ENCODE measurements around the gene ARL4D.
"Not testable (repeated sequence)": the region's sequence is repeated elsewhere in the genome, so short reads cannot be mapped to it uniquely, and the experiment has no call there.

The ARL4D gene, protein sequence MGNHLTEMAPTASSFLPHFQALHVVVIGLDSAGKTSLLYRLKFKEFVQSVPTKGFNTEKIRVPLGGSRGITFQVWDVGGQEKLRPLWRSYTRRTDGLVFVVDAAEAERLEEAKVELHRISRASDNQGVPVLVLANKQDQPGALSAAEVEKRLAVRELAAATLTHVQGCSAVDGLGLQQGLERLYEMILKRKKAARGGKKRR

DNA sequence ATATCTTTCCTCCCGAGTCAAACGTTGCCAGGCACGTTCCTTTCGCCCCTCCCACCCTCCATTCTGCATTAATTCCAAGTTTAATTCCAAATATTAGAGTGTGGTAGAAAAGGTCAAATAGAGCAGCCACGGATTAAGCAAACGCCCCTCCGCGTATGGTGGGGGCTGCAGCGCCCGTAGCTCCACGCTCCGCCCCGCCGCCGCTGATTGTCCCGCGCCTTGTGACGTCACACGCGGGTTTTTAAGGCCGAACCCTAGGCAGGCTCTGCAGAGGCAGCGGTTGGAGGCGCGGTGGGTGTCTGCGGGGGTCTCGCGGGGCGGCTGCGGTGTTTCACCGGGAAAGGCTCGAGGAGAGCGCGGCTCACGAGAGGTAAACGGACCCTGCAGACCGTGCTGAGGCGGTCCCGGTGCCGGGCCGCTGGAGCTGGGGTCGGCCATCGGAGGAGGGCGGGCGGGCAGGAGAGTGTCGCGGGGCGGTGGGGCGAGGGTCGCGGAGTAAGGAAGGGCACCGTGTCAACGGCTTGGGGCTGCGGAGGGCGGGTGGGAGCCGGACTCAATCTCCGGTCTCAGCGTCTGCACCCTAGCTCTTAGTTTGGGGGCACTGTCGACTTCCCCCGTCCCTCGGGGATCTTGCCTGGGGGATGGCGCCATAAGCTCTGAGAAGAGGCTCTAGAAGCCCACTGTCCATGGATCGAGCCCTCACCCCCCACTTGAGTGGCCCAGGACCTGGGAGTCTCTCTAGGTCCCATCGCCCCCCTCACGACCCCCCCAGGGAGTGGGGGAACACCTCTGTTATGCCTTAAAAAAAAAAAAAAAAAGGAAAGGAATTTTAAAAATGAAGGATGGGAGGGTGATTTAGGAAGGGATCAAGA, at the start of gene ARL4D:
TSS of gene ARL4D (plus strand) at position 270 of the 872 bp plus-strand sequence. CDS start 740 bp downstream, outside the sequence.
- peak; percentile 79 for DNase-seq (ENCODE audit: low read depth)

DNA sequence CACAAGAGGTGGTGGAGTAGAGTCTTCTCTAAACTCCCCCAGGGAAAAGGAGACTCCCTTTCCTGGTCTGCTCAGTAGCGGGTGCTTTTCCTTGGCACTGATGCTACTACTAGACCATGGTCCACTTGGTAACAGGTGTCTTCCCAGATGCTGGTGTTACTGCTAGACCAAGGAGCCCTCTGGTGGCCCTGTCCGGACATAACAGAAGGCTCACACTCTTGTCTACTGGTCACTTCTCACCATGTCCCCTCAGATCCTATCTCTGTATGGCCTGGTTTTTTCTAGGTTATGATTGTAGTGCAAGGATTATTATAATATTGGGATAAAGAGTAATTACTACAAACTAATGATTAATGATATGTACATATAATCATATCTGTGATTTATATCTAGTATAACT, 49.7 kb upstream of the ARL4D start:
- DNase-seq (ENCODE audit: low read depth): no peak

DNA sequence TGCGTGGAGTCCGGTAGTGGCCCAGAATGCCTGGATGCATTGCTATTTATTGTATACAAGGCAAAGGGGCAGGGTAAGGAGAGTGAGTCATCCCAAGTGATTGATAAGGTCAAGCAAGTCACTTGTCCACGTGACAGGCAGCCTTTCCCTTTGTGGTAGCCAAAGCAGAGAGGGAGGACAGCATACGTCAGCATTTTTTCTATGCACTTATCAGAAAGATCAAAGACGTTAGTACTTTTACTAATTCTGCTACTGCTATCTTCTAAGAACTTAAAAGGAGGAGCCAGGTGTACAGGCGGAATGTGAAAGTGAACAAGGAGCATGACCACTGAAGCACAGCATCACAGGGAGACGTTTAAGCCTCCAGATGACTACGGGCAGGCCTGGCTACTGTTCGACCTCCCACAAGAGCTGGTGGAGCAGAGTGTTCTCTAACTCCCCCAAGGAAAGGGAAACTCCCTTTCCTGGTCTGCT, 47.9 kb upstream of the ARL4D start:
- no peak for DNase-seq (ENCODE audit: low read depth)

DNA sequence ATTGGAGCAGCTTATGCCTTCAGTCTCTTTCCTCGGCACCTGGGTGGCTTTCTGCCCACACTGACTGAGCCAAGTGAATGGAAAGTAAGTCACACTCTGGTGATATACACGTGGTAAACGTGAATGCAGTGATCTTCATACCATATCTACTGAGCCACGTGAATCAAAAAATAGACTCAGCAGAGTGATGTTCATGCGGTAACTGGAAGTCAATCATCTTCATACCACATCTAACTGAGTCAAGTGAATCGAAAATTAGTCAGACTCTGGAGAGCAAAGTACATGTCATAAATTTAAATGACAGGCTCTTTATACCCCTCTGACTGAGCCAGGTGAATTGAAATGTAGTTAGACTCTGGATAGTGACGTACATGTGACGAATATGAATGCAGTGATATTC, 47.1 kb upstream of the ARL4D start:
- DNase-seq (ENCODE audit: low read depth): no peak

DNA sequence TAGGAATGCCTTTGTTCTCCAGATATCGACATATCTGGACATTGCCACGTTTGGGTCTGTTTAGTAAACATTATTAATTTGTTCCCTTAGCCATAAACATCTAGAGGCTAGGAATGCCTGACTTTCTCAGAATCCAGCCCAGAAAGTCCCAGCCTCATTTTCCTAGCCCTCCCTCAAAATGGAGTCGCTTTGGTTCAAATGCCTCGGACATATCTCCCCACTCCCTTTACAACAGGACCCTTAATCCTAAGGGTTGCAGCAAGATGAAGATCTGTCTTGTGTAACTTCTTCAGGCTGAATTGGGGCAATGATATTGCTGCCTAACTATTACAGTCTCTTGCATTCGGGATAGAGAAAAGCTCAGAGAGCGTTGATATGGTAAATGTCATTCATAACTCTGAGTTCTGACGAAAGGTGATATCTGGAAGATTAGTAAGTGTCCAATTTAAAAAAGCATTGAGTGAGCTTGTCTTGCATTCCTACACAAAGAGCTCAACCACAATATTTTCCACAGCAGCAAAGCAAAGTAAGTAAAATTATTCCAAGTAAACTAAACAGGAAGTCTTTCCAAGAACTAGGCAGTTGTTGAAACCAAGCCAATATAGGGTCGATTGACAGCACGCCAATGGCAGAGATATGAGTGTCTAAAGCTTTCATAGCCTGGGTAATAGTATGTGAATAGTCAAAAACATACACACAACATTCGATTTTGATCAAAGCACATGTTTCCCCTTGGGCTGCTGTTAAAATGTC, 46.0 kb upstream of the ARL4D start:
- DNase-seq (ENCODE audit: low read depth): no peak

DNA sequence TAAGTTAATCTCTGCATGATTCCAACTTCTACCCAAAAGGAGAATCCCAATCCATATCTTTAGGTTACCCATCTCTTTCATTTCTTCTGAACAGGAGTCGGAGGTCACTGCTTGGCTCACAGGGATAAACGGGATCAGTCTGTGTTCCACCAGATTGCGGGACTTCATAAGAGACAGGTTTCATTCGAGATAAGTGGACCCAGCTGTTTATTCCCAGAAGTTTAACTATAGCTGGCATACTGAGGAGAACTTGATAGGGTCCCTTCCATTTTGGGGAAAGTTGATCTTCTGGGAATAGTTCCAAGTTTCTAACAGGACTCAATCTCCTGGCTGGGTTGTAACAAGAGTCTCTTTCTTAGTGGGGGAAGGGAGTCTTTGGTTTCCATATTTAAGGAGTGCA, 45.4 kb upstream of the ARL4D start:
- DNase-seq (ENCODE audit: low read depth): no peak

DNA sequence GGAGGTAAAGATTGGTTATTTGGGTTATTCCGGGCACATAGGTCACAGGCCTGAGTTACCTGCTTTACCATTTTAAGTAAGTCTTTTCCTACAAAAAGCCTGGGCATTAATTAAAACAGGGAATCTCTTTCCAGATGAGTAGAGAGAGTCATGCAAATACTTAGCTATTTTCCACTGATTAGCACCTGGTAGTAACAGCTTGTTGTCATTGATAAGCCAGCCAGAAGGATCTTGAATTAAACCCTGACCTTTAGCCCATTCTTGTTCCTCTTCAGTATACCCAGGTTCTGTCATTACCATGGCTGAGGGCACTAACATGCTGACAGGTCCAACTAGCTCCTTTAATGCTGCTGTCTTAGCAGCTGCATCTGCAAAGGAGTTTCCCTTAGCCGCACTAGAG, 44.4 kb upstream of the ARL4D start:
- no peak for DNase-seq (ENCODE audit: low read depth)

DNA sequence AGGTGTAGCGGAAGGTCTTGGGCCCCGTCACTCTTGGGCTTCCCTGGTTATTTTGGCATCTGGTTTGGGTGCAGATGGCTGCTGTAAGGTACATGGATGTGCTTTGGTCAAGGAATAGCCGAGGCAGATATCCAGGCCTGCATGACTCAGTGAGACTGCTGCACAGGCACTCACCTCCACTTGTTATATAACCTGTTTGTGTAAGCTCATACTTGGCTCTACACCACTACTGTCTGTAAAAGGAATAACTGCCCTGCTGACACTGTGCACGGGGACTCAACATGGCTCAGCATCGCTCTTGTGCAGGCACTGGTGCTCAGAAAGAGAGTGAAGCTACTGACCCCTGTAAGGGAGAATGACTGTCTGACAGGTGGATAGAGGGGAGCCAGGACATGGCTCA, 42.3 kb upstream of the ARL4D start:
- DNase-seq (ENCODE audit: low read depth): no peak

DNA sequence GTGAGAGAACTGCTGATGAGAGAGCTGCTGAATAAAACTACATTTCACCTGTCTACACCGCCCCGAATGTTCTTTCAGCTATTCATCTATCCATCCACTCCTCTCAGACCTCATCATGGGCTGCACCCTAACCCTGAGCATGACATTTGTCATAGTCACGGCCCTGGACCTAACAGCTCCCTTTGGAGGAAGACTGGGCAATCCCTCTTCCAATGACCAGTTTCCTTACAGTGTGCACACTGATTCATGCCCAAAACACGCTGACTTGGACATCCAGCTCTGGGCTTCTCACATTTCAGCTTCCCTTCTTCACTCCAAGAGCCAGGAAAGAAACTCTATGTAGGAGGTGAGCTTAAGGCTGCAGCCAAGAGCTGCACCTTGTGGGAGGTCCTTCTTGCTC, 41.8 kb upstream of the ARL4D start:
- DNase-seq (ENCODE audit: low read depth): no peak

DNA sequence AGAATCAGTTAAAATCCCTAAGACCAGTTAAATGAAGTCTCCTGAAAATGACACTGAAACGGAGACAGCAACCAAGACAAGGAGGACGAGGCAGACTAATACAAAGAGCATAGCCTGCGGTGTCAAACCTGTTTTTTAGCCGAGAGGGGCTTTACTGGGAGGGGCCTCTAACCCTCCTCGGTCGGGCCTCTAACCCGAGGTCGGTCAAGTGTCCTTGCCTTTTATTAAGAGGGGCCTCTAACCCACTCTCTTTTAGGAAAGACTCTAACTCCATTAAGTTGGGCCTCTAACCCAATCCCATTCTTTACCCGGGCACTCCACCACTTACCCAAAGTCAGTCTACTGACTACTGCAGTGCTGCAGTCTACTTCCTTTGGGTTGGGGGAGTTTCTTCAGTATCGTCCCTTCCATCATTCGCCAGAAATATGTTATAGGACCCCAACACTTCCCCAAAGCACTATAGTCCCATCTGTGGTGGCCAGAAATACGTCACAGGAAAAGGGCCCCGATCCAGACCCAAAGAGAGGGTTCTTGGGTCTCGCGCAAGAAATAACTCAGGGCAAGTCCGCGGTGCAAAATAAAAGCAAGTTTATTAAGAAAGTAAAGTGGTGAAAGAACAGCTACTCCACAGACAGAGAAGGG, 39.2 kb upstream of the ARL4D start:
- no peak for DNase-seq (ENCODE audit: low read depth)

DNA sequence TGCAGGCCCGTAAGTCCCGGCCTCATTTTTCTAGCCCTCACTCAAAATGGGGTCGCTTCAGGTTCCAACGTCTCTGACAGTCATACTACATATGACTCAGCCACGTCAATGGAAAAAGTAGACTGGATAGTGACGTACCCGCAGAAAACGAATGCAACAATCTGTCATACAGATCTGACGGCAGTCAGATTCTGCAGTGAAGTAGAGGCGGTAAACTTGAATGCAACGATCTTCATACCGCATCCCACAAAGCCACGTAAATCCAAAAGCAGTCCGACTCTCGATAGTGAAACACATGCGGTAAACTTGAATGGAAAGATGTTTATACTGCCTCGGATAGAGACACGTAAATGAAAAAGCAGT, 38.4 kb upstream of the ARL4D start:
- peak; percentile 41 for DNase-seq (ENCODE audit: low read depth)

DNA sequence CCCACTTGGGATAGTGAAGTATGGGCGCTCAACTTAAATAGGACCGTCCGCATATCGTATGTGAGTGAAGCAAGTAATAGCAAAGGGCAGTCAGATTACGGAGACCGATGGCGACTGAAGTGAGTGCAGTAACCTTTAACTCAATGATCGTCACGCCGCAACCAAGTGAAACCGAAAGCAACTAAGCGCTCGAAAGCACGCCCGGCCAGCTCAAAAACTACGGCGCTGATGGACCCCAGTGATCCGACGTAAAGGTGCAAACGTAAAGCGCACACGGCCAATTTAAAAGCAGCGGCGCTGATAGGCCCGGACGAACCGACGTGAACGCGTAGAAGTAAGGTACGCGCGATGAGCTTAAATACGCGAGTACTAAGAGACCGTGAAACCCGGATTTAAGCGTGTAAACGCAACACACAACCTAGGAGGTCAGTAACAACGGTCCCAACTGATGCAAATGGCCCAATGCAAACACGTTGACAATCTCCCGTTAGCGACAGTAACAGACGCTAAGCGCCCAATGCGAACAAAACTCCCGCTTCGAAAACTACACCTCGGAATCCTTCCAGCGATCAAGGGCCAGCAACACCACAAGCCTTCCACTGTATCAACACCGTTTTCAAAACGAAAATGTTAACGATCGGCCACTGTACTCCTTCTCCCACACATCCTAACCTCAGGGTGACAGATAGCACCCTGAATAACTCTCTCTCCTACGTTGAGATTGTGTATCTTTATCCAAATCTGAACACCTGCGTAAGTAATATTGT, 37.9 kb upstream of the ARL4D start:
- peak; percentile 83 for DNase-seq (ENCODE audit: low read depth)

DNA sequence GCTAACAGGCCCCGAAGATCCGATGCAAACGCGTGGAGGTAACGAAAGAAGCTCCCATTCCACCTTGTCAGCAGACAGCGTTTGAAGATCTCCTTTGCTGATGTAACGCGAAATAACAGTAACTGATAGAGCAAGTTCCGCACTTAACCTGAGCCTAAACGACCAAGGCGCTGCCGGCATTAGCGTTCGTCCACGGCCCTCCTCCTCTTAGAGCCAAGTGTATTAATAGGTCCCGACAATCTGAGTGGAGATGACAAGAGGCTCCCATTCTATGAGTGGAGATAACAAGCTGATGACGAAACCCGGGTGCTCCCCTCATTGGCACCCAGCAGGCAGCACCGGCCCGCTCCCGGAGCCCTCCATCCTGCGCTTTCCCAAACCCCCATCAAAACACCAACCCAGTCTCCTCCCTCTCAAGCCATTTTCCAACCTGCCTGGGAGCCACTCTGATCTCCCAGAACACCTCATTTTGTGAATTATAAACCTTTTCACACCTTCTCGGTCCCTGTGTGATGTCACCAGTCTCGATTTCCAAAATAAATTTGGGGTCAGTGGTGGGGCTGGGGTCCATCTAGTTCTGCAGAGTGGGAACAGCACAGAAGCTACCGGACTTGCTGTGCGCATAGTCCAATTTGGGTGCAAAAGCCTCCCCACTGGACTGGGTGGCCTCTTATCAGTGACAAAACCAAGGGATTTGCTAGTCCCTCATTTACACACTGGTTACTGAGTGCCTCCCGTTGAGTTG, 35.4 kb upstream of the ARL4D start:
- no peak for DNase-seq (ENCODE audit: low read depth)

DNA sequence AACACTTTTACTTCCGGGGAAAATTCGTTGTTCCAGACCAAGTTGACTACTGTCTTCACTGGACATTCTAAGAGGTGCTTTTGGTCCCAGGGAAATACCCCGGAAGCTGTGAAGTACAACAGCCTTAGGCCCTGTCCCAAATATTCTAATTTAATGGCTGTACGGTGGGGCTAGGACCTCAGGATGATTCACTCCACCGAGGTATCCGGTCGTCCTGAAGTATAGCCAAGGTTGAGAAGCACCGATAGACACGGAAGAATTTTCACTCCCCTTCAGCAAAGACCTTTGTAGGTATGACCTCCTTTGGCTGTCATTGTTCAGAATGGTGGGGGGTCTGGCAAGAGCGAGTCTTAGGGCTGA, 34.9 kb upstream of the ARL4D start:
- no peak for DNase-seq (ENCODE audit: low read depth)

DNA sequence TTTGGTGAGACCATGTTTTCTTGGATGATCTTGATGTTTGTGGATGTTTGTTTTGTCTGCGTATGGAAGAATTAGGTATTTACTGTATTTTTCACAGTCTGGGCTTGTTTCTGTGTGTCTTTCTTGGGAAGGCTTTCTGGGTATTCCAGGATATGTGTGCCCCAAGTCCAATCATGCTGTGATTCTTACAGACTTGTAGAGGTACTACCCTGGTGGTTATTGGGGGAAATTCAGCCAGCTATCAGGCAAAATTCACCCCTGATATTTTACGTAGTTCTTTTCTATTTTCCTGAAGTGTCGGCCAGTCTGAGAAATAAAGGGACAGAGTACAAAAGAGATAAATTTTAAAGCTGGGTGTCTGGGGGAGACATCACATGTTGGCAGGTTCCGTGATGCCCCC, 33.4 kb upstream of the ARL4D start:
- no peak for DNase-seq (ENCODE audit: low read depth)

DNA sequence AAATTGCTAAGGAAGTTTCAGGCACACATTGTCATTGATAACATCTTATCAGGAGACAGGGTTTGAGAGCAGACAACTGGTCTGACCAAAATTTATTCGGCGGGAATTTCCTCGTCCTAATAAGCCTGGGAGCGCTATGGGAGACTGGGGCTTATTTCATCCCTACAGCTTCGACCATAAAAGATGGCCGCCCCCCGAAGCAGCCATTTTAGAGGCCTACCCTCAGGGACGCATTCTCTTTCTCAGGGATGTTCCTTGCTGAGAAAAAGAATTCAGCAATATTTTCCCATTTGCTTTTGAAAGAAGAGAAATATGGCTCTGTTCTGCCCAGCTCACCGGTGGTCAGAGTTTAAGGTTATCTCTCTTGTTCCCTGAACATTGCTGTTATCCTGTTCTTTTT, 32.9 kb upstream of the ARL4D start:
- DNase-seq (ENCODE audit: low read depth): not testable (repeated sequence)

DNA sequence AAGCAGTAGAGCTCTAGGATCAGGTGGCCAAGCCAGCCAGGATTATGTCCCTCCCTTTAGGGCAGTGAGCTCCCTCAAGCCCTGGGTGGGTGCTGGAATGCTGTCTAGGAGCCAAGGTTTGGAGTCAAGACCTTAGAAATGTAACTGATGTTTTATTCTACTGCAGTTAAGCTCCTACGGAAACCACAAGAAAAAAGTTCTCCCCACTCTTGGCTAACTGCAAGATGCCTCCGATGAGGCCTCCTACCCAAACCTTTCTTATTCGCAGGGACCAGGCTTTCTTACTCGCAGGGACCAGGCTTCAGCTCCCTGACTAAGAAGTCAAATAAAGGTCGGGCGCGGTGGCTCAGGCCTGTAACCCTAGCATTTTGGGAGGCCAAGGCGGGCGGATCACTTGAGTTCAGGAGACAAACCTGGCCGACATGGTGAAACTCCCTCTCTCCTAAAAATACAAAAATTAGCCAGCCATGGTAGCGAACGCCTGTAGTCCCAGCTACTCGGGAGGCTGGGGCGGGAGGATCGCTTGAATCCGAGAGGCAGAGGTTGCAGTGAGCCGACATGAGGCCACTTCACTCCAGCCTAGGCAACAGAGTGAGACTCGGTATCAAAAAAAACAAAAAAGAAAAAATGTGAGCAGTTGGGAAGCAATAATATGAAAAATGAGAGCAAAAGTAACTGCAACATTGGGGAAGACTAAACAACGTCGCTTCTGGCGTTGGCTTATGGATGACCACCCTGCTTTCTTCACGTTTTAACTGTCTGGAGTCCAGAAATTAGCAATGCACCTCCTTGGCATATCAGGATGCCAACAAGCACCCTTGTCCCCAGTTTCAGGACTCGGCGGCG, 31.7 kb upstream of the ARL4D start:
- DNase-seq (ENCODE audit: low read depth): no peak

DNA sequence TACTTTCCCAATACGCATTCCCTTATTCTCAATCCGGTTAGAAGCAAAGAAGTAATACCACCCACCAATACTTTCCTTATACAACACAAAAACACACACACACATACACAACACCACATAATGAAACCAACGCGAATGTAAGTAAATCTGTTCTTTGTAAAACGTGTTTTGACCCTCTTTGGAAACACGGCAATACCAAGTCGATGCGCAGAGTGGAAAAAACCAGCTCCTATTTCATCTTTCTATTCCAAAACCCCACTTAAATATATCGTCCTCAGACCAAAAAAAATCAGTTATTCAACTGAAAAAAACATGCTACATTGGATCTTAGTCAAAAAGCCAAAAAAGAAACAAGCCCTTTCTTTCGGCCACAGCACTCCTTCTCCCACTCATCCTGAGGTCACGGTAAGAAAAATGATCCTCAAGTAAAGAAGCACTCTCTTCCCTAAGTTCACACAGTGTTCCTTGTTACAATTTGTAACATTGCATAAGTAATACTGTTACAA, 31.0 kb upstream of the ARL4D start:
- DNase-seq (ENCODE audit: low read depth): no peak

DNA sequence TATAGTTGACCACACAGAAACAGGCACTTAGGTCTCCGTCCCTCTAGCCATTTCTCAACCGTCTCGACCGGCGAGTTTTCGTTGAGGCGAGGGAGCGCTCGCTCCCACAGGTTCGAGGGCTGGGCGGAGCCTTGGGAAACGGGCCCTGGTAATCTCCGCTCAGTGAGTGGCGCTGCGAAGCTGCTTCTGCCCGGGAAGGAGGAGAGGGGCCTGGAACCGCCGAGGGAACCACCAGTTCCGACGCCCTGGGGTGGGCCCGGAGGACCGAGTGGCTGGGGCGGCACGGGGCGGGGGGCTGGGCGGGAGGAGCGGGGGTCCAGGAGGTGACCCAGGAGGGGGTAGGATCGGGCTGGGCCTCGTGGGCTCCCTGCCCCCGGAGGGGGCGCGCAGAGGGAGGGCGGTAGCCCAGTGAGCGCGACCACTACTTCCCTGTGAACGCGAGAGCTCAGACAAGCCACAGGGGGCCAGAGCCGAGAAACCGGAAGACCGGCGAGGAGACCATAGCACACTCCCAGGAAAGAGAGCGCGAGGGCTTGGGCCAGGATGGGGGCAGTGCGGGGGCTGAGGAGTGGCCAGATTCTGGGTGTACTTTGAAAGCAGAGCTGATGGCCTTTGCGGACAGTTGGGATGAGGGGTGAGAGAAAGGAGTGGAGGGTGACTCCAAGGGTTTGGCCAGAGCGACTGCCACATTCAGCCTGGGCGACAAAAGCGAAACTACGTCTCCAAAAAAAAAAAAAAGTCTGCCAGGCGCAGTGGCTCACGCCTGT, 29.9 kb upstream of the ARL4D start:
- peak; percentile 52 for DNase-seq (ENCODE audit: low read depth)
